Fibroblast of lung (primary cell): ENCODE data around the gene UBN2. TPM values are rescaled to one million over a fixed set of nuclear protein-coding genes. Genes with fewer than 3 reads are reported as not detected.

Source experiments
- DNase-seq, 2 donors: peaks; one replicate each; pipeline versions ENCODE4 v3.0.0 to v3.0.0-alpha.2; 2010; ENCODE audit warnings: low read depth in 2 of 2
- H2AFZ ChIP-seq: 2 replicates; pipeline ENCODE4 v1.5.1; 2012; ENCODE audit warnings: low read length, control low read depth, inconsistent platforms
- H3K27ac ChIP-seq: 2 replicates; pipeline ENCODE4 v1.5.1; 2011; ENCODE audit warnings: low read length, control low read depth; ENCODE audit not compliant: insufficient read depth
- H3K27me3 ChIP-seq: 2 replicates; pipeline ENCODE4 v1.5.1; 2011; ENCODE audit warnings: mild to moderate bottlenecking, low read length; ENCODE audit not compliant: control insufficient read depth, insufficient read depth
- H3K36me3 ChIP-seq: 2 replicates; pipeline ENCODE4 v1.5.1; 2011; ENCODE audit warnings: low read length; ENCODE audit not compliant: control insufficient read depth, insufficient read depth
- H3K4me1 ChIP-seq: 2 replicates; pipeline ENCODE4 v1.5.1; 2011; ENCODE audit warnings: low read length; ENCODE audit not compliant: control insufficient read depth, insufficient read depth; ENCODE audit errors: extremely low read depth
- H3K4me2 ChIP-seq: 2 replicates; pipeline ENCODE4 v1.5.1; 2011; ENCODE audit warnings: low read length, control low read depth; ENCODE audit not compliant: insufficient read depth; ENCODE audit errors: extremely low read depth
- H3K4me3 ChIP-seq, 4 experiments: fragments of 200-600 bp in 1 of 4; sonication (generic) in 1 of 4; replicated peaks in 1 of 4; 2 replicates each; pipeline ENCODE4 v1.5.1; 2011 to 2016; ENCODE audit warnings: low read length in 4 of 4, low read depth in 3 of 4, mild to moderate bottlenecking in 3 of 4, control low read depth in 2 of 4, inconsistent platforms in 1 of 4, mixed read lengths in 1 of 4; ENCODE audit not compliant: insufficient read depth in 1 of 4; ENCODE audit errors: control extremely low read depth in 1 of 4
- H3K79me2 ChIP-seq: 2 replicates; pipeline ENCODE4 v1.5.1; 2012; ENCODE audit warnings: mild to moderate bottlenecking, low read length, inconsistent platforms; ENCODE audit not compliant: control insufficient read depth, insufficient read depth
- H3K9ac ChIP-seq: 2 replicates; pipeline ENCODE4 v1.5.1; 2011; ENCODE audit warnings: mild to moderate bottlenecking, low read length, control low read depth; ENCODE audit not compliant: insufficient read depth
- H3K9me3 ChIP-seq: 2 replicates; pipeline ENCODE4 v1.5.1; 2012; ENCODE audit warnings: low read depth, low read length; ENCODE audit not compliant: control insufficient read depth, insufficient read depth
- H4K20me1 ChIP-seq: 2 replicates; pipeline ENCODE4 v1.5.1; 2011; ENCODE audit warnings: low read length; ENCODE audit not compliant: control insufficient read depth, insufficient read depth; ENCODE audit errors: extremely low read depth
- CTCF ChIP-seq, 2 donors: IDR thresholded peaks in 1 of 2; conservative IDR thresholded peaks in 1 of 2; 1 replicate in 1 of 2; 2 replicates in 1 of 2; pipeline ENCODE4 v1.5.1; 2011 to 2012; ENCODE audit warnings: low read length in 2 of 2, control low read depth in 1 of 2, inconsistent platforms in 1 of 2, low read depth in 1 of 2, mild to moderate bottlenecking in 1 of 2
- EZH2 ChIP-seq: IDR thresholded peaks from 2 replicates; pipeline ENCODE4 v1.5.1; 2012; ENCODE audit warnings: low read length, control low read depth, mild to moderate bottlenecking; ENCODE audit errors: missing control alignments
- polyA plus RNA-seq, 2 donors: library from polyadenylated mRNA; depleted of rRNA in 1 of 2; stranded (reverse) in 1 of 2; unstranded in 1 of 2; fragments of >200 nt; gene quantifications; 2 replicates each; pipeline ENCODE4 v1.2.1, GENCODE V29; 2011 to 2012; ENCODE audit warnings: missing spikeins in 1 of 2
- total RNA-seq: library from RNA; depleted of rRNA; stranded (reverse); fragments of >200 nt; gene quantifications from 2 replicates; pipeline ENCODE4 v1.2.1, GENCODE V29; 2014

UBN2 gene
- total and polyA plus RNA-seq, 2 donors (not counting 1 experiment from before 2014, with no cell fraction given): 2.2 to 5.9 TPM

DNA sequence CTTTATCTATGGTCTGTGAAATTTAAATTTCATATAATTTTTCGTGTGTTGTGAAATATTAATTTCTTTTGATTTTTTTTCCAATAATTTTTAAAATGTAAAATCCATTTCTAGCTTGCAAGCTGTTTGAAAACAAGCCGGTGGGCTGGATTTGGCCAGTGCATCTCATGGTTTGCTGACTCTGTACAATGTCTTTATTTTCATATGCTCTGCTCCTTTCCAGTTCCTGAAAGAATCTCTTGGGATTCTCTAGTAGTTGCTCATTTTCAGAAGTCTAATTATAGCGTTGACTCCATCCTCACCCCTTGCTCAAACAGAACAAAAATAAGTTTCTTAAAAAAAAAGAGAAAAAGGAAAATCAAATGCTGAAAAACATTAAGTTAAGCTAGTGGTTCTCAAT, 21.4 kb downstream of the UBN2 start:
- Histone ChIP-seq H4K20me1 (no peaks in the 10 kb centered on the region), H3K79me2 (no peaks in the 10 kb centered on the region)
- no peak for TF ChIP-seq EZH2
- TF ChIP-seq CTCF (conservative IDR thresholded peaks at IDR 0.05 in 1 of 2, IDR thresholded peaks at IDR 0.05 in 1 of 2; ENCODE audit: low read depth in 1 of 2, low read length in 2 of 2): no peak

DNA sequence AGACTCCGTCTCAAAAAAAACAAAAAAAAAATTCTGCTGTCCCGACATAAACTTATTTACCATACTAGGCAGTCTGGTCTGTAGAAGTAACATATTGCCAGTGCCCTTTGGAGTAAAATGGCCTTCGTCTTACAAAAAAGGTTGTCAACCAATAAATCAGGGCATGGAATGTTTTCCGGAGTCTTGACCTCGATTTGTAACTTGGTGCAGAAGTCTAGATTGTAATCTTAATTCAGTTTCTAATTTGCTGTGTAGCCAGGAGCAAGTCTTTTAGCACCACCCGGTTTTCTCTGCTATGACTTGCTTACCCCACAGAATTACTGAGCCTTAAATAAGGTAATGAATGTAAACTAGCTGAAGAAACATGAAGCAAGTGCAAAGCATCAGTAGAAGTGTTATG, 23.2 kb downstream of the UBN2 start:
- no peak overlapping the region for H3K4me3 ChIP-seq
- no peak overlapping the region for H2AFZ ChIP-seq
- H3K9me3 ChIP-seq: no peaks in the 10 kb centered on the region

More for the DNA sequence above, 21.4 kb downstream of the UBN2 start:
- DNase-seq: peak in 1 of 2 donors; percentile 21
- Histone ChIP-seq H3K9me3 (no peaks in the 10 kb centered on the region), H3K36me3 (peaks cover 3% of the 10 kb centered on the region), H3K4me2 (no peak overlapping the region), H3K27me3 (no peaks in the 10 kb centered on the region), H3K4me1 (no peaks in the 10 kb centered on the region), H3K4me3 (no peak overlapping the region), H3K9ac (no peak overlapping the region), H2AFZ (no peak overlapping the region), H3K27ac (no peak overlapping the region)

GRCh38 chr7:139254728-139255127, 23.7 kb downstream of the UBN2 start:
- no peaks in the 10 kb centered on the region for H4K20me1 ChIP-seq
- H3K27ac ChIP-seq: no peak overlapping the region
- H3K36me3 ChIP-seq: peaks cover 3% of the 10 kb centered on the region
- H3K9me3 ChIP-seq: no peaks in the 10 kb centered on the region
- no peak overlapping the region for H2AFZ ChIP-seq
- H3K79me2 ChIP-seq: no peaks in the 10 kb centered on the region
- DNase-seq: no peak
- H3K27me3 ChIP-seq: no peaks in the 10 kb centered on the region
- TF ChIP-seq EZH2 (no peak), CTCF (conservative IDR thresholded peaks at IDR 0.05 in 1 of 2, IDR thresholded peaks at IDR 0.05 in 1 of 2; ENCODE audit: low read depth in 1 of 2, low read length in 2 of 2) (no peak)
- H3K4me3 ChIP-seq: no peak overlapping the region
- no peaks in the 10 kb centered on the region for H3K4me1 ChIP-seq
- no peak overlapping the region for H3K9ac ChIP-seq
- H3K4me2 ChIP-seq: no peak overlapping the region

More for the DNA sequence above, 23.2 kb downstream of the UBN2 start:
- Histone ChIP-seq H3K9ac (no peak overlapping the region), H3K4me1 (no peaks in the 10 kb centered on the region), H4K20me1 (no peaks in the 10 kb centered on the region), H3K27ac (no peak overlapping the region), H3K36me3 (peaks cover 3% of the 10 kb centered on the region), H3K79me2 (no peaks in the 10 kb centered on the region), H3K4me2 (no peak overlapping the region), H3K27me3 (no peaks in the 10 kb centered on the region)
- DNase-seq: no peak
- TF ChIP-seq CTCF (conservative IDR thresholded peaks at IDR 0.05 in 1 of 2, IDR thresholded peaks at IDR 0.05 in 1 of 2; ENCODE audit: low read depth in 1 of 2, low read length in 2 of 2): no peak
- no peak for TF ChIP-seq EZH2
